Endodermal cell (in vitro differentiated cells): Measurements from ENCODE around the gene PLEKHA1. TPM values are rescaled to one million over a fixed set of nuclear protein-coding genes. Genes with fewer than 3 reads are reported as not detected.

ENCODE experiments used
- DNase-seq: peaks from one replicate; pipeline ENCODE4 v3.0.0-alpha.2; 2017
- H3K27ac ChIP-seq: 2 replicates; pipeline ENCODE4 v1.5.1; 2013; ENCODE audit warnings: mild to moderate bottlenecking, low read depth, low read length, moderate library complexity
- H3K27me3 ChIP-seq: 2 replicates; pipeline ENCODE4 v1.6.1; 2013; ENCODE audit warnings: mild to moderate bottlenecking, low read length, moderate library complexity; ENCODE audit not compliant: insufficient read depth, control insufficient read depth, poor library complexity, severe bottlenecking
- H3K36me3 ChIP-seq: 2 replicates; pipeline ENCODE4 v1.7.0; 2013; ENCODE audit warnings: mild to moderate bottlenecking, low read length, moderate library complexity; ENCODE audit not compliant: control insufficient read depth, insufficient read depth
- H3K4me1 ChIP-seq: one replicate; pipeline ENCODE4 v1.7.0; 2013; ENCODE audit warnings: low read length; ENCODE audit not compliant: control insufficient read depth, insufficient read depth
- H3K4me3 ChIP-seq: 2 replicates; pipeline ENCODE4 v1.5.1; 2013; ENCODE audit warnings: mild to moderate bottlenecking, low read length, moderate library complexity
- H3K9ac ChIP-seq: 2 replicates; pipeline ENCODE4 v1.6.1; 2013; ENCODE audit warnings: mild to moderate bottlenecking, low read length, moderate library complexity; ENCODE audit not compliant: poor library complexity, severe bottlenecking; ENCODE audit errors: extremely low read depth
- H3K9me3 ChIP-seq: 2 replicates; pipeline ENCODE4 v1.6.1; 2013; ENCODE audit warnings: mild to moderate bottlenecking, low read length, moderate library complexity; ENCODE audit not compliant: control insufficient read depth
- H3K27ac Mint-ChIP-seq: 2 replicates; pipeline ENCODE4 v1.8.0; 2020; ENCODE audit warnings: mixed read lengths
- H3K27me3 Mint-ChIP-seq: 2 replicates; pipeline ENCODE4 v1.8.0; 2021; ENCODE audit warnings: mild to moderate bottlenecking, mixed read lengths; ENCODE audit not compliant: insufficient read depth
- H3K36me3 Mint-ChIP-seq: 2 replicates; pipeline ENCODE4 v1.8.0; 2020; ENCODE audit warnings: low read depth, mixed read lengths
- H3K4me1 Mint-ChIP-seq: 2 replicates; pipeline ENCODE4 v1.8.0; 2020; ENCODE audit warnings: mixed read lengths
- H3K4me3 Mint-ChIP-seq: 2 replicates; pipeline ENCODE4 v1.8.0; 2020; ENCODE audit warnings: mild to moderate bottlenecking, moderate library complexity, mixed read lengths
- H3K9me3 Mint-ChIP-seq: 2 replicates; pipeline ENCODE4 v1.8.0; 2020; ENCODE audit warnings: mild to moderate bottlenecking, mixed read lengths
- CTCF ChIP-seq: fragments of 200-600 bp; sonication (generic); conservative IDR thresholded peaks from 2 replicates; pipeline ENCODE4 v1.5.0; 2021; ENCODE audit warnings: antibody characterized with exemption, mild to moderate bottlenecking
- WGBS, 2 experiments: methylation state at CpG; one replicate each; pipeline versions ENCODE4 v1.1.5 to v1.1.7; 2013; ENCODE audit warnings: missing lambda C conversion rate in 2 of 2, mixed read lengths in 1 of 2; ENCODE audit not compliant: insufficient coverage in 1 of 2, insufficient read length in 1 of 2; 5-methylcytosine and 5-hydroxymethylcytosine counted together
- total RNA-seq, 2 donors: library from RNA; stranded (reverse); fragmentation: NEBNext Ultra II Directional in 1 of 2; extraction: Animal tissue kit (Norgen Biotek cat#: 25700) in 1 of 2; gene quantifications; 2 replicates in 1 of 2; 3 replicates in 1 of 2; pipeline ENCODE4 v1.2.1, GENCODE V29; 2021

The PLEKHA1 gene
- total RNA-seq, 2 donors from 2014 or later = 29.6 to 49.0 TPM

- Histone ChIP-seq H3K27ac (no peak overlapping the region), H3K36me3 (no peaks in the 10 kb centered on the region), H3K9me3 (no peaks in the 10 kb centered on the region), H3K4me1 (no peaks in the 10 kb centered on the region), H3K4me3 (no peak overlapping the region), H3K9ac (no peak overlapping the region), H3K27me3 (peaks cover 85% of the 10 kb centered on the region)
- Mint-ChIP-seq H3K27ac (no peak overlapping the region), H3K4me3 (no peak overlapping the region), H3K4me1 (peaks cover 15% of the 10 kb centered on the region), H3K27me3 (peaks cover 78% of the 10 kb centered on the region), H3K9me3 (no peaks in the 10 kb centered on the region), H3K36me3 (no peaks in the 10 kb centered on the region)
- TF ChIP-seq CTCF = no peak
- DNase-seq = no peak
- 79 to 81% methylated on average over 3 to 4 of the region's 4 CpGs for WGBS, 2 experiments
These were observed 89.7 kb downstream of the PLEKHA1 start for GRCh38 chr10:122464250-122464510.

GRCh38 chr10:122464586-122464985, 90.1 kb downstream of the PLEKHA1 start:
- Histone ChIP-seq H3K9ac (no peak overlapping the region), H3K4me3 (no peak overlapping the region), H3K36me3 (no peaks in the 10 kb centered on the region), H3K9me3 (no peaks in the 10 kb centered on the region), H3K27ac (no peak overlapping the region), H3K27me3 (peaks cover 85% of the 10 kb centered on the region), H3K4me1 (no peaks in the 10 kb centered on the region)
- H3K9me3 Mint-ChIP-seq = no peaks in the 10 kb centered on the region
- 87 to 90% methylated on average over 6 to 11 of the region's 11 CpGs for WGBS, 2 experiments
- no peak for DNase-seq
- no peak overlapping the region for H3K27ac Mint-ChIP-seq
- H3K27me3 Mint-ChIP-seq = peaks cover 74% of the 10 kb centered on the region
- TF ChIP-seq CTCF = no peak
- H3K4me3 Mint-ChIP-seq = no peak overlapping the region
- peaks cover 15% of the 10 kb centered on the region for H3K4me1 Mint-ChIP-seq
- H3K36me3 Mint-ChIP-seq = no peaks in the 10 kb centered on the region

DNA sequence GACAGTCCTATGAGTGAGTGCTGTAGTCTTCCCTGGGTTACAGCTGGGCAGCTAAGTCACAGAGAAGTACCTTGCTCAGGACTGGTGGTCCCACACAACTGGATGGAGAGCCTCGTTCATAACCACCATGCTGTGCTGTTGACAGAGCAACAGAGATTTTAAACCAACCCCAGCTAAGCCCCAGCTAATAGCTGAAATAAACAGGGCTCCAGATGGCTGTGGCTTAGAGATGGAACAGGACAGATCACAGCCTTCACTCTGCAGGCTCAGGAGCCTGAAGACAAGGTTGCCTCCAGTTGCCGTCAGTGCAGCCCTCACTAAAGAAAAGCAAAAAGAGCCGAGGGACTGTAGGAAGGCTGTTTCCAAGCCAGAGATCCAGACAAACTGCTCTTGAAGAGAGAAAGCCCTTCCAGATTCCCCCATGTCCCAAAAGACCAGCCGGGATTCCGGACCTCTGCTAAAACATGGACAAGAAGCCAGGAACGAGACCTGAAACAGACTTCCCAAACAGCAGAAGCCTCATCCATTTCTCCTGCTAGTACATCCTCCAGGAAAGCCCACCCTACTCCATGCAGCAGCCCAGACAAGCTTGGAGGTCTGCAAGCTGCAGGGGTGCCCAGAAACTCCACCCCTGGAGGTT, 91.0 kb downstream of the PLEKHA1 start:
- no peaks in the 10 kb centered on the region for H3K4me1 ChIP-seq
- H3K27ac ChIP-seq = no peak overlapping the region
- Mint-ChIP-seq H3K4me3 (no peak overlapping the region), H3K9me3 (no peaks in the 10 kb centered on the region), H3K27ac (no peak overlapping the region), H3K27me3 (peaks cover 64% of the 10 kb centered on the region), H3K4me1 (peaks cover 15% of the 10 kb centered on the region), H3K36me3 (no peaks in the 10 kb centered on the region)
- no peak overlapping the region for H3K9ac ChIP-seq
- no peaks in the 10 kb centered on the region for H3K9me3 ChIP-seq
- WGBS, 2 experiments = 80 to 91% methylated on average over 2 to 6 of the region's 6 CpGs
- no peak overlapping the region for H3K4me3 ChIP-seq
- H3K27me3 ChIP-seq = peaks cover 85% of the 10 kb centered on the region
- no peak for TF ChIP-seq CTCF
- no peaks in the 10 kb centered on the region for H3K36me3 ChIP-seq
- DNase-seq = no peak
